WI38 (cell line): ENCODE results near the gene TULP1.

Experiments
- H3K4me3 ChIP-seq: 2 replicates; pipeline ENCODE4 v1.5.1; 2011; ENCODE audit warnings: low read depth, mild to moderate bottlenecking, control low read depth, low read length
- CTCF ChIP-seq: IDR thresholded peaks from 2 replicates; pipeline ENCODE4 v1.5.1; 2012; ENCODE audit warnings: low read depth, mild to moderate bottlenecking, control low read depth, low read length

TULP1 gene

GRCh38 chr6:35503534-35503933 is 9.2 kb downstream of the TULP1 start:
- no peak overlapping the region for H3K4me3 ChIP-seq
- TF ChIP-seq CTCF = no peak

GRCh38 chr6:35501784-35502183 is 10.9 kb downstream of the TULP1 start:
- TF ChIP-seq CTCF = no peak
- H3K4me3 ChIP-seq = no peak overlapping the region

GRCh38 chr6:35500782-35501181 is 11.9 kb downstream of the TULP1 start:
- H3K4me3 ChIP-seq = no peak overlapping the region
- TF ChIP-seq CTCF = no peak

- no peak for TF ChIP-seq CTCF
- H3K4me3 ChIP-seq = no peak overlapping the region
Measured at GRCh38 chr6:35499372-35499771, 13.3 kb downstream of the TULP1 start.

- H3K4me3 ChIP-seq = peak overlapping the region; percentile 74
- no peak for TF ChIP-seq CTCF
Measured at GRCh38 chr6:35498422-35499067, 14.2 kb downstream of the TULP1 start.

- H3K4me3 ChIP-seq = peak overlapping the region; percentile 74
- TF ChIP-seq CTCF = no peak
Measured at GRCh38 chr6:35497571-35498421, 14.9 kb downstream of the TULP1 start.
